Endothelial cell of umbilical vein (primary cell): ENCODE data around the gene EXOC3.

Experiments
- EZH2 ChIP-seq: IDR thresholded peaks from 2 replicates; pipeline ENCODE4 v1.6.1; 2012; ENCODE audit warnings: borderline replicate concordance, low read depth, mild to moderate bottlenecking, moderate library complexity, low read length, inconsistent platforms; ENCODE audit not compliant: severe bottlenecking
- FOS ChIP-seq: IDR thresholded peaks from 2 replicates; pipeline ENCODE4 v1.6.1; 2011; ENCODE audit warnings: mild to moderate bottlenecking, low read length, moderate library complexity, borderline replicate concordance; ENCODE audit not compliant: insufficient read depth
- POLR2A ChIP-seq: IDR thresholded peaks from 2 replicates; pipeline ENCODE4 v1.6.1; 2012; ENCODE audit warnings: low read depth, mild to moderate bottlenecking, control low read depth, low read length

GRCh38 chr5:497090-497700 lies 54.2 kb downstream of the EXOC3 start:
- TF ChIP-seq FOS (no peak), EZH2 (no peak), POLR2A (no peak)
